ENCODE data around the gene TRAF3. TPM values are rescaled to one million over a fixed set of nuclear protein-coding genes. Genes with fewer than 3 reads are reported as not detected.

The TRAF3 gene
- polyA plus RNA-seq, 1 of the 3 experiments (the other 2 are of a cell fraction) = 17.9 TPM

GRCh38 chr14:102772781-102773570, 4.3 kb upstream of the TRAF3 start:
- Histone ChIP-seq H3K4me1 (ENCODE audit: control insufficient read depth in 1 of 2, insufficient read depth in 2 of 2, low read depth in 1 of 2, low read length in 1 of 2) (peaks cover 3 to 7% of the 10 kb centered on the region in 2 experiments; a peak in 2 of 4 replicates), H3F3A (replicated peaks; ENCODE audit: insufficient read depth) (peaks cover 20% of the 10 kb centered on the region), H3K79me2 (ENCODE audit: insufficient read depth) (no peaks in the 10 kb centered on the region), H3K9me2 (no peaks in the 10 kb centered on the region), H3K4me3 (ENCODE audit: low read depth in 2 of 2, low read length in 1 of 2) (no peak overlapping the region; a peak in 1 of 4 replicates), H3K36me3 (replicated peaks in 1 of 2; ENCODE audit: control insufficient read depth in 1 of 2, insufficient read depth in 2 of 2, low read length in 1 of 2) (no peaks in the 10 kb centered on the region), H3K27me3 (ENCODE audit: insufficient read depth) (no peaks in the 10 kb centered on the region), H3K4me2 (no peak overlapping the region), H4K20me1 (ENCODE audit: insufficient read depth) (no peaks in the 10 kb centered on the region), H3K27ac (ENCODE audit: low read depth in 2 of 2, low read length in 1 of 2) (no peak overlapping the region), H2AFZ (ENCODE audit: low read depth) (no peak overlapping the region), H3K9ac (no peak overlapping the region), H3K9me3 (no peaks in the 10 kb centered on the region)
- POLR2A ChIA-PET = no interaction called here
- TF ChIP-seq EZH2phosphoT487 (IDR thresholded peaks at IDR 0.05; ENCODE audit: borderline replicate concordance, low read depth) (no peak), ELF1 (IDR thresholded peaks at IDR 0.05) (no peak), RFX5 (IDR thresholded peaks at IDR 0.05; ENCODE audit: low read length) (no peak), CTCF (IDR thresholded peaks at IDR 0.05) (peak; percentile 32; the same call in 1 of the 2 replicates), RAD21 (IDR thresholded peaks at IDR 0.05; ENCODE audit: low read length) (peak; percentile 52), SMC3 (IDR thresholded peaks at IDR 0.05; ENCODE audit: low read depth, low read length) (peak; percentile 54), MEF2A (IDR thresholded peaks at IDR 0.05; ENCODE audit: borderline replicate concordance, low read depth) (no peak), MXI1 (IDR thresholded peaks at IDR 0.05; ENCODE audit: low read depth, low read length) (no peak)
- CTCF ChIA-PET = interaction anchor here (0.8 to 4.9 kb wide), 11 partner anchors 9 to 332 kb away, joined by 3 to 66 read pairs (median 4); no protein-coding TSS in a partner anchor
- no peak for DNase-seq
- 77% methylated on average over 22 of the region's 22 CpGs for WGBS (ENCODE audit: low lambda C conversion rate)

- Histone ChIP-seq H3F3A (replicated peaks; ENCODE audit: insufficient read depth) (peaks cover 20% of the 10 kb centered on the region), H3K9ac (no peak overlapping the region), H3K27ac (ENCODE audit: low read depth in 2 of 2, low read length in 1 of 2) (no peak overlapping the region), H3K27me3 (ENCODE audit: insufficient read depth) (no peaks in the 10 kb centered on the region), H3K79me2 (ENCODE audit: insufficient read depth) (peaks cover 16% of the 10 kb centered on the region), H3K9me3 (no peaks in the 10 kb centered on the region), H4K20me1 (ENCODE audit: insufficient read depth) (peaks cover 9% of the 10 kb centered on the region), H3K9me2 (no peaks in the 10 kb centered on the region), H3K4me1 (ENCODE audit: control insufficient read depth in 1 of 2, insufficient read depth in 2 of 2, low read depth in 1 of 2, low read length in 1 of 2) (peaks cover 9 to 12% of the 10 kb centered on the region in 2 experiments; a peak in 3 of 4 replicates), H2AFZ (ENCODE audit: low read depth) (no peak overlapping the region), H3K4me3 (ENCODE audit: low read depth in 2 of 2, low read length in 1 of 2) (peak overlapping the region in 1 of 2 experiments; percentile 31; a peak in 1 of 4 replicates), H3K36me3 (replicated peaks in 1 of 2; ENCODE audit: control insufficient read depth in 1 of 2, insufficient read depth in 2 of 2, low read length in 1 of 2) (no peaks in the 10 kb centered on the region), H3K4me2 (no peak overlapping the region)
- WGBS (ENCODE audit: low lambda C conversion rate) = 68% methylated on average over 10 of the region's 10 CpGs
- DNase-seq = peak; percentile 80
- CTCF ChIA-PET = interaction anchor here (0.7 to 4.9 kb wide), 19 partner anchors 10 to 336 kb away, joined by 3 to 66 read pairs (median 3); no protein-coding TSS in a partner anchor
- POLR2A ChIA-PET = no interaction called here
- TF ChIP-seq FOXJ3 (CRISPR knock-in tag; IDR thresholded peaks at IDR 0.05) (no peak), EP300 (IDR thresholded peaks at IDR 0.05; ENCODE audit: borderline replicate concordance in 1 of 2, low read depth in 1 of 2, low read length in 1 of 2) (no peak), CHD2 (IDR thresholded peaks at IDR 0.05; ENCODE audit: low read length, partially characterized antibody) (peak; percentile 30), NFIC (IDR thresholded peaks at IDR 0.05; ENCODE audit: borderline replicate concordance) (no peak), MEF2A (IDR thresholded peaks at IDR 0.05; ENCODE audit: borderline replicate concordance, low read depth) (no peak), RFX5 (IDR thresholded peaks at IDR 0.05; ENCODE audit: low read length) (no peak), GATA2 (CRISPR knock-in tag; IDR thresholded peaks at IDR 0.05) (no peak), RXRA (IDR thresholded peaks at IDR 0.05; ENCODE audit: borderline replicate concordance, low read depth) (no peak), FOSL2 (IDR thresholded peaks at IDR 0.05; ENCODE audit: borderline replicate concordance, low read depth) (no peak), USF1 (IDR thresholded peaks at IDR 0.05; ENCODE audit: borderline replicate concordance, low read depth) (no peak), SMC3 (IDR thresholded peaks at IDR 0.05; ENCODE audit: low read depth, low read length) (peak; percentile 83), TCF12 (IDR thresholded peaks at IDR 0.05) (no peak), TEAD4 (IDR thresholded peaks at IDR 0.05; ENCODE audit: borderline replicate concordance, insufficient read depth) (no peak), PBX3 (IDR thresholded peaks at IDR 0.05) (no peak), NRF1 (IDR thresholded peaks at IDR 0.05; ENCODE audit: low read depth, low read length) (no peak)
Measured at GRCh38 chr14:102774391-102775153, 2.7 kb upstream of the TRAF3 start.

Measured in SK-N-SH (cell line).